ENCODE results near the gene UBAC1.

The UBAC1 gene

GRCh38 chr9:135923508-135923907, 37.7 kb downstream of the UBAC1 start:
- no peak for TF ChIP-seq POLR2AphosphoS5 (IDR thresholded peaks at IDR 0.05; ENCODE audit: low read depth, low read length)
- no peak for TF ChIP-seq REST (IDR thresholded peaks at IDR 0.05; ENCODE audit: insufficient read depth in 1 of 2, low read depth in 2 of 2, low read length in 2 of 2)
- no peak for TF ChIP-seq SIN3A (IDR thresholded peaks at IDR 0.05; ENCODE audit: borderline replicate concordance, insufficient read depth, low read length)
- no peak for TF ChIP-seq TAF1 (IDR thresholded peaks at IDR 0.05; ENCODE audit: borderline replicate concordance, insufficient read depth, low read length)
- no peak for TF ChIP-seq FOXP2 (optimal IDR thresholded peaks at IDR 0.05; ENCODE audit: borderline replicate concordance, extremely low read depth, extremely low read length, insufficient read depth)

- TF ChIP-seq REST (IDR thresholded peaks at IDR 0.05; ENCODE audit: insufficient read depth in 1 of 2, low read depth in 2 of 2, low read length in 2 of 2) (no peak), SIN3A (IDR thresholded peaks at IDR 0.05; ENCODE audit: borderline replicate concordance, insufficient read depth, low read length) (no peak), TAF1 (IDR thresholded peaks at IDR 0.05; ENCODE audit: borderline replicate concordance, insufficient read depth, low read length) (no peak), POLR2AphosphoS5 (IDR thresholded peaks at IDR 0.05; ENCODE audit: low read depth, low read length) (no peak), FOXP2 (optimal IDR thresholded peaks at IDR 0.05; ENCODE audit: borderline replicate concordance, extremely low read depth, extremely low read length, insufficient read depth) (no peak)
Measured at GRCh38 chr9:135921749-135922310, 39.3 kb downstream of the UBAC1 start.

DNA sequence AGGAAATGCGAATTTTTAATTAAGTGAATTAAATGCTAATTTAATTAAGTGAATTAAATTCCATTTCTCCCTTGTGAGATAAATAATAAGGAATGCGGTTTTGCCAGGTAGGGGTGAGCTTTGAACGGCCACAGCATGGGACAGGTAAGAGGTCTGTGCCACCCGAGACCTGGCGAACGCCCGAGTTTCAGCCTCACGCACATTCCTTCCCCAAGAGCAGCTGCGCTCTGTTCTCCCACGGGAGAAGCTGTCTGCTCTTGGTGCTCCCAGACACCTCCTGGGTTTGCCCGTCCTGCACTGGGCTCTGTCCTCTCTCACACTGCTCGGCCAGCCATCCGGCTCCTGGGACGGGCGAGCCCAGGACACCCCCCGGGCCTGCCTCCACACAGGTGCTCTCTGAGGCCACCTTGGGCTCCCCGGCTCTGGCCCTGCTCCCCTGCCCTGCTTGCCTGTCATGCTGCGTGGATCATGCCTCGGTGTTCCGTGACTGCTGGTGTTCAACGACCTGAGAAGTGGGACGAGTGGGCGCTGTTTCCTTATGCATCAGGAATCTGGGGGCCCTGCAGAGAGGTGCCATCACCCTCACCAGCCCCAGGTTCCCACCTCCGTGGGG, 40.1 kb downstream of the UBAC1 start:
- TF ChIP-seq POLR2AphosphoS5 (IDR thresholded peaks at IDR 0.05; ENCODE audit: low read depth, low read length) (no peak), TAF1 (IDR thresholded peaks at IDR 0.05; ENCODE audit: borderline replicate concordance, insufficient read depth, low read length) (no peak), REST (IDR thresholded peaks at IDR 0.05; ENCODE audit: insufficient read depth in 1 of 2, low read depth in 2 of 2, low read length in 2 of 2) (no peak), FOXP2 (optimal IDR thresholded peaks at IDR 0.05; ENCODE audit: borderline replicate concordance, extremely low read depth, extremely low read length, insufficient read depth) (no peak), SIN3A (IDR thresholded peaks at IDR 0.05; ENCODE audit: borderline replicate concordance, insufficient read depth, low read length) (no peak)

- no peak for TF ChIP-seq REST (IDR thresholded peaks at IDR 0.05; ENCODE audit: insufficient read depth in 1 of 2, low read depth in 2 of 2, low read length in 2 of 2)
- TF ChIP-seq SIN3A (IDR thresholded peaks at IDR 0.05; ENCODE audit: borderline replicate concordance, insufficient read depth, low read length), result no peak
- no peak for TF ChIP-seq TAF1 (IDR thresholded peaks at IDR 0.05; ENCODE audit: borderline replicate concordance, insufficient read depth, low read length)
- no peak for TF ChIP-seq FOXP2 (optimal IDR thresholded peaks at IDR 0.05; ENCODE audit: borderline replicate concordance, extremely low read depth, extremely low read length, insufficient read depth)
- no peak for TF ChIP-seq POLR2AphosphoS5 (IDR thresholded peaks at IDR 0.05; ENCODE audit: low read depth, low read length)
Measured at GRCh38 chr9:135920256-135920930, 40.8 kb downstream of the UBAC1 start.

All from PFSK-1 (cell line).